NT2/D1 (cell line): Measurements from ENCODE around the gene GJD3.

Experiments used
- SUZ12 ChIP-seq: IDR thresholded peaks from 2 replicates; pipeline ENCODE4 v1.6.1; 2011; ENCODE audit not compliant: insufficient read length, insufficient read depth; ENCODE audit errors: extremely low read depth
- YY1 ChIP-seq: IDR thresholded peaks from 2 replicates; pipeline ENCODE4 v1.6.1; 2011; ENCODE audit not compliant: insufficient read length, insufficient read depth
- ZNF274 ChIP-seq: IDR thresholded peaks from 2 replicates; pipeline ENCODE4 v1.6.1; 2011; ENCODE audit warnings: mild to moderate bottlenecking, low read depth, low read length

DNA sequence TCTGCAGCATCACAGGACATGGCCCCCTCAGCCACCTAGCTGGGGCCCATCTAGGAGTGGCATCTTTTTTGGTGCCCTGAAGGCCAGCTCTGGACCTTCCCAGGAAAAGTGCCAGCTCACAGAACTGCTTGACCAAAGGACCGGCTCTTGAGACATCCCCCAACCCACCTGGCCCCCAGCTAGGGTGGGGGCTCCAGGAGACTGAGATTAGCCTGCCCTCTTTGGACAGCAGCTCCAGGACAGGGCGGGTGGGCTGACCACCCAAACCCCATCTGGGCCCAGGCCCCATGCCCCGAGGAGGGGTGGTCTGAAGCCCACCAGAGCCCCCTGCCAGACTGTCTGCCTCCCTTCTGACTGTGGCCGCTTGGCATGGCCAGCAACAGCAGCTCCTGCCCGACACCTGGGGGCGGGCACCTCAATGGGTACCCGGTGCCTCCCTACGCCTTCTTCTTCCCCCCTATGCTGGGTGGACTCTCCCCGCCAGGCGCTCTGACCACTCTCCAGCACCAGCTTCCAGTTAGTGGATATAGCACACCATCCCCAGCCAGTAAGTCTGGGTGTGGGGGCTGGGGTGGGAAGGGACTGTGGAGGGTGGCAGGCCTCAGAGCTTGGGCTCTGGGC is 33.6 kb downstream of the GJD3 start:
- TF ChIP-seq YY1 (no peak), SUZ12 (no peak), ZNF274 (no peak)
